22Rv1 (cell line): ENCODE results near the gene NUDT17.

Experiments used
- H3K27ac ChIP-seq: fragments of 450-650 bp; 2 replicates; pipeline ENCODE4 v1.5.1; 2017
- ZFX ChIP-seq: fragments of 450-650 bp; IDR thresholded peaks from 2 replicates; pipeline ENCODE4 v1.6.1; 2017; ENCODE audit warnings: antibody characterized with exemption, borderline replicate concordance
- TF ChIP-seq, protein P1 (sequence below): fragments of 450-650 bp; IDR thresholded peaks from 2 replicates; pipeline ENCODE4 v1.5.1; 2017; ENCODE audit warnings: mild to moderate bottlenecking

Gene NUDT17

DNA sequence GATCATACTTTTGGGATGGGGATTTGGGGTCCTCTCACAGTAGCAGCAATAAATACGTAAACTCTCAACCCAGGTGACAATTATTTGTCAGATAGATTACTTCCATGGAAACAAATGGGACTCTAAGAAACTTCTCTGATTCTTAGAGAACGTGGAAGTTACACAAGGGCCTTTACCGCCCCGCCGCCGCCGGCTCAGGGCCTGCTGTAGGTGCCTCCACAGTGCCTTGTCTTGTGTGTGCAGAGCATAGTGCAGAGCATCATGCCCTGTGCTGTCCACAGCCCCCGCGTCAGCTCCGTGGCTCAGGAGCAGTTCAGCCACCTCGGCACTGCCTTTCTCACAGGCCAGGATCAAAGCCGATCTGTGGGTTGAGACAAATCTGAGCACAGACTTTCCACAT, 29.2 kb downstream of the NUDT17 start:
- TF ChIP-seq, protein P1, sequence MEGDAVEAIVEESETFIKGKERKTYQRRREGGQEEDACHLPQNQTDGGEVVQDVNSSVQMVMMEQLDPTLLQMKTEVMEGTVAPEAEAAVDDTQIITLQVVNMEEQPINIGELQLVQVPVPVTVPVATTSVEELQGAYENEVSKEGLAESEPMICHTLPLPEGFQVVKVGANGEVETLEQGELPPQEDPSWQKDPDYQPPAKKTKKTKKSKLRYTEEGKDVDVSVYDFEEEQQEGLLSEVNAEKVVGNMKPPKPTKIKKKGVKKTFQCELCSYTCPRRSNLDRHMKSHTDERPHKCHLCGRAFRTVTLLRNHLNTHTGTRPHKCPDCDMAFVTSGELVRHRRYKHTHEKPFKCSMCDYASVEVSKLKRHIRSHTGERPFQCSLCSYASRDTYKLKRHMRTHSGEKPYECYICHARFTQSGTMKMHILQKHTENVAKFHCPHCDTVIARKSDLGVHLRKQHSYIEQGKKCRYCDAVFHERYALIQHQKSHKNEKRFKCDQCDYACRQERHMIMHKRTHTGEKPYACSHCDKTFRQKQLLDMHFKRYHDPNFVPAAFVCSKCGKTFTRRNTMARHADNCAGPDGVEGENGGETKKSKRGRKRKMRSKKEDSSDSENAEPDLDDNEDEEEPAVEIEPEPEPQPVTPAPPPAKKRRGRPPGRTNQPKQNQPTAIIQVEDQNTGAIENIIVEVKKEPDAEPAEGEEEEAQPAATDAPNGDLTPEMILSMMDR: no peak
- TF ChIP-seq ZFX: no peak
- no peak overlapping the region for H3K27ac ChIP-seq

DNA sequence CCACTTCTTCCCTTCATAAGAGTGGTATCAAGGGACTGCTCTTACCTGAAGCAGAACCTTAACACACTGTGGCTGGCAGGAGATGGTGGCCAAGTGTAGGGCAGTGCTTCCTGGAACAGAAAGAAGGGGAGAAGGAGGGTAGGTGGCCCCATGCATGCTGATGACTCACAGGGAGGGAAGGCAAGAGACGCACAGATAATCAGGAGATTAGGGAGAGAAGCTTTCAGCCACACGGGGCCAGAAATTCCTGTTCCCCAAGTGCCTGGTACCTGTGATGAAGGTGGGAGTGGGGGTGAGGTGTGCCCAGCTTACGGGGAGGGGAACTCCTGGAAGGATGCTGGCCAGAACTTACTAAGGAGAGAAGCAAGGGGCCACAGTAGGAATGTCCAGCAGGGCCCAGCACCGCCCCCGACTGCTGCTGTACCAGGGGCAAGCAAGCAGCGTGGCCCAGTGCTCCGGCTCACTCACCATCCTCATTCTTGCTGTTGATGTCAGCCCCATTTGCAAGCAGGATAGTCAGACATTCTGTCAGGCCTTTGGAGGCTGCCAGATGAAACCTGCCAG, 32.6 kb downstream of the NUDT17 start:
- TF ChIP-seq ZFX: no peak
- TF ChIP-seq, protein P1: no peak
- no peak overlapping the region for H3K27ac ChIP-seq

DNA sequence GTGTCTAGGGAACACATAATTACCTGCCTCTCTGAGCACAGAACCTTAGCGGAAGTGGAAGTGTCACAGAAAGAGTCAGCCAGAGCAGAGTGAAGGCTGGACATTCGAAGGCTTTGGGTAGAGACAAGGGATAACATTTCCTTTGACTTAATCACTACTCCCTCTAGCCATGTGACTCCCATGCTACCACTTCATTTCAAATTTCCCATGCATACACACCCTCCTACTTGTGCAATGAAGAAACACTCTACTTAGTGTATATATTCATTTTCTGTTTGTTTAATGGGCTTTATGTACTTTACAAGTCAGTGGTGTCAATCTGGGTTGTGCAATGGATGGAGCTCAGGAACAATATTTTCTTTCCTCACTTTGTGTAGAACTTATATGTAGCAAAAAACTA, 33.3 kb downstream of the NUDT17 start:
- H3K27ac ChIP-seq: no peak overlapping the region
- TF ChIP-seq, protein P1: no peak
- no peak for TF ChIP-seq ZFX

DNA sequence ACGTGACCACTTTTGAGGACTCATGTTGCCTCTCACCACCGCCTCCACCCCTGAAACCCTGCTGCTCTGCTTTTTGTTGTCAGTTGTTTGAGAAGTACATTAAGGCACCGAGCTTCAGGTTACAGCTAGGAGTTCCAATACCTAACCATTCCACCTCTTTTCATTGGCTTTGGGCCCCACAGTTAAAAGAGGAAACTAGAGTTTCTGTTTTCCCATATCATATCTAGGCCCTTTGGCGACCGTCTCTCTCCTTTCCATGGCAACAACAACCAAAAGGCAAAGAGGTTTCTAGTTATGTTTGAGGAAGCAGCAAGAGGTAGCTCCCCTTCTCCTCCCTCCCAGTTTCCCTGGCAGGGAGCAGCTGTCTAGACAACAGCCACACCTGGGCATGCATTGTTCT, 34.3 kb downstream of the NUDT17 start:
- TF ChIP-seq, protein P1: no peak
- H3K27ac ChIP-seq: no peak overlapping the region

DNA sequence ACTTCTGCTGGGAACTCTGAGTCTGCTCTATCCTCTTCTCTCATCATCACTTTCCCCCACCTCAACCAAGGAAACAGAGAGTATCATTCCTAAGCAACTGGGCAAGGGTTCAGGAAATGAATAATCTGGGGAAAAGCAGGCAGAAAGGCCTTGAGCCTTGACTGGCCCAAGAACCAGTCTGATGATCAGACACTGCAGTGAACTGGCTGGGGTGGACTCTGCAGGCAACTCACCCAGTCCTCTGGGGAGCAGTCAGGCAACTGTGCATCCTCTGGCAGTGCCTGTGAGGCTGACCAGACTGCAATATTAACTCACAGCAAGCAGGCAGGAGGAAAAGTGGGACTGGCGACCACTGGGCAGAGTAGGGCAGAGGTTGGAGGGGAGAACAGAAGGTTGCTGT, 39.2 kb downstream of the NUDT17 start:
- no peak overlapping the region for H3K27ac ChIP-seq

DNA sequence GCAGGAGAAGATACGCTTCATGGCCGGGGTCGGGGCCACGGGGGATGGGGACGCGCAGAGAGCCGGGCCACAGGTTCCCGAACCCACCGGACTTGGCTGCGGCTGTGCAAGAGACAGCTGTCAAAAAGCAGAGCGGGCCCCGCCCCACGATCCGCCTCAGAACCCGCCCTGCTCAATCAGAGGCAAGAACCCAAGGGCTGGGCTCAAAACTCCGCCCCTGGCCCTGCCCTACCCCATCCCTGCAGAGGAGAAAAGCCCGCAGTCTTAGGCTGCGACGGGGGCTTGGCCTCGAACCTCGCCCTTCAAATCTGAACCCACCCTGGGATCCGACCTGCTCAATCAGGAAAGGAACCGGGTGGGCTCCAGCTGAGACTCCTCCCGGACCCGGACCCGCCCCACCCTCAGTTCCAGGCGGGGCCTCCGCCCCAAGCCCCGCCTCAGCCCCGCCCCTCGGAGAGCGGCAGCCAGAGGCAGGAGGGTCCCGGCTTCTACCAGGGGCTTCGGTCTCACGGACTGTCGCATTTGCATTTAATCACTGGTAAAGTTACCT, 40.4 kb downstream of the NUDT17 start, which contains the start of gene ANKRD35:
Gene ANKRD35 (minus strand): TSS at position 129 of the 550 bp plus-strand sequence. CDS start 108 bp downstream, at position 21.
- TF ChIP-seq, protein P1: no peak
- no peak for TF ChIP-seq ZFX
- no peak within 1 kb of the TSS for H3K27ac ChIP-seq

More for the DNA sequence above, 39.2 kb downstream of the NUDT17 start:
- TF ChIP-seq ZFX: no peak
- TF ChIP-seq, protein P1: no peak

DNA sequence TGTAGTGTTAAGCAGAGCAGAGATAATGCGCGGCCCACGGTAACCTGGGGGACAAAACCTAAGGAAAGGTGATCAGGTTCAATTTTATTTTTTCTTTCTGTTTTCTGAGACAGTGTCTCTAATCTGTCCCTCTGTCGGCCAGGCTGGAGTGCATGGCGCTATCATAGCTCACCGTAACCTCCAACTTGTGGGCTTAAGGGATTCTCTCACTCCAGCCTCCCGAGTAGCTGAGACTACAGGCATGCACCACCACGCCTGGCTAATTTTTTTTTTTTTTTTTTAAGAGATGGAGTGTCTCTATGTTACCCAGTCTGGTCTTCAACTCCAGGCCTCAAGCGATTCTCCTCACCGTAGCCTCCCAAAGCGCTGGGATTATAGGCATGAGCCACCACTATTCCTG, 41.0 kb downstream of the NUDT17 start:
- H3K27ac ChIP-seq: no peak overlapping the region
- TF ChIP-seq, protein P1: no peak
- TF ChIP-seq ZFX: no peak
